GM12878 (cell line): Measurements from ENCODE around the gene CAPSL. TPM values are rescaled to one million over a fixed set of nuclear protein-coding genes. Genes with fewer than 3 reads are reported as not detected.
A peak's percentile ranks its signal among the peaks of the same experiment; 100 is the strongest.

Source experiments
- ATAC-seq: fragments of 200-7000 bp; cut with Tn5 transposase; 3 replicates; pipeline ENCODE4 v1.9.1; 2020; ENCODE audit warnings: mild to moderate bottlenecking, moderate library complexity
- BruUV-seq: library from RNA; stranded (reverse); fragments of 400-500 nt; replicated peaks from 2 replicates; lab custom pipeline; 2021; lab: Mats Ljungman, UMichigan
- CTCF ChIA-PET: fragments of 300-600 bp; sonication (Branson Sonifier 250); formaldehyde crosslinking; extraction: SDS; loops from one replicate; lab custom pipeline; 2021; ENCODE audit warnings: inconsistent platforms; lab: Yijun Ruan, JAX
- POLR2A ChIA-PET: fragments of 350-600 bp; formaldehyde crosslinking; extraction: SDS; loops from one replicate; lab custom pipeline; 2021; ENCODE audit warnings: inconsistent platforms; lab: Charles Lee
- RAD21 ChIA-PET: fragments of 300-600 bp; sonication (Branson Sonifier 250); formaldehyde crosslinking; loops from one replicate; lab custom pipeline; 2023; ENCODE audit warnings: antibody characterized with exemption; ENCODE audit not compliant: unreplicated experiment; lab: Charles Lee
- SMC1A ChIA-PET: fragments of 300-600 bp; sonication (Branson Sonifier 250); formaldehyde crosslinking; loops from one replicate; lab custom pipeline; 2023; ENCODE audit not compliant: unreplicated experiment, uncharacterized antibody; lab: Charles Lee
- DNase-seq: peaks from one replicate; pipeline ENCODE4 v3.0.0-alpha.2; 2011; ENCODE audit warnings: low read depth, low spot score
- FAIRE-seq: peaks from 3 replicates; lab custom pipeline; 2011; peaks lifted over from hg19 to GRCh38; lab: Jason Lieb, UNC
- H2AFZ ChIP-seq: 2 replicates; pipeline ENCODE4 v1.6.0; 2011; ENCODE audit warnings: low read depth, low read length, control low read depth; ENCODE audit not compliant: control insufficient read depth
- H3K27ac ChIP-seq: 2 replicates; pipeline ENCODE4 v1.5.1; 2011; ENCODE audit warnings: control low read depth; ENCODE audit not compliant: control insufficient read depth, insufficient read depth
- H3K27me3 ChIP-seq, 2 experiments: replicated peaks in 1 of 2; 2 replicates each; pipeline versions ENCODE4 v1.6.0 to v1.6.1; 2011; ENCODE audit warnings: low read length in 1 of 2; ENCODE audit not compliant: control insufficient read depth in 2 of 2, insufficient read depth in 2 of 2
- H3K36me3 ChIP-seq, 2 experiments: 2 replicates each; pipeline ENCODE4 v1.5.1; 2011; ENCODE audit warnings: low read length in 1 of 2; ENCODE audit not compliant: control insufficient read depth in 2 of 2, insufficient read depth in 2 of 2
- H3K4me1 ChIP-seq: 2 replicates; pipeline ENCODE4 v1.6.1; 2011; ENCODE audit warnings: mild to moderate bottlenecking, low read length, moderate library complexity, mixed read lengths; ENCODE audit not compliant: control insufficient read depth, insufficient read depth
- H3K4me2 ChIP-seq: 2 replicates; pipeline ENCODE4 v1.6.0; 2011; ENCODE audit warnings: control low read depth; ENCODE audit not compliant: control insufficient read depth, insufficient read depth
- H3K4me3 ChIP-seq: fragments of 200-600 bp; sonication (generic); 2 replicates; pipeline ENCODE4 v1.5.1; 2016
- H3K79me2 ChIP-seq: 2 replicates; pipeline ENCODE4 v1.6.0; 2011; ENCODE audit warnings: low read length; ENCODE audit not compliant: control insufficient read depth, insufficient read depth
- H3K9ac ChIP-seq: 2 replicates; pipeline ENCODE4 v1.8.0; 2011; ENCODE audit warnings: low read length, control low read depth, mixed read lengths; ENCODE audit not compliant: control insufficient read depth, insufficient read depth
- H3K9me3 ChIP-seq: replicated peaks from 3 replicates; pipeline ENCODE4 v1.5.1; 2011; ENCODE audit warnings: mild to moderate bottlenecking, low read length; ENCODE audit not compliant: control insufficient read depth, insufficient read depth
- H4K20me1 ChIP-seq: 2 replicates; pipeline ENCODE4 v1.6.0; 2011; ENCODE audit not compliant: control insufficient read depth, insufficient read depth
- ATF7 ChIP-seq: fragments of 450-650 bp; IDR thresholded peaks from 2 replicates; pipeline ENCODE4 v1.6.1; 2016; ENCODE audit warnings: low read depth, mild to moderate bottlenecking
- BCL11A ChIP-seq: IDR thresholded peaks from 2 replicates; pipeline ENCODE4 v1.6.1; 2011; ENCODE audit warnings: low read depth, low read length
- CHD4 ChIP-seq: fragments of 200-600 bp; sonication (generic); IDR thresholded peaks from 2 replicates; pipeline ENCODE4 v1.6.1; 2016; ENCODE audit warnings: mild to moderate bottlenecking
- CREB1 ChIP-seq: IDR thresholded peaks from 2 replicates; pipeline ENCODE4 v1.6.1; 2012; ENCODE audit warnings: low read depth, mild to moderate bottlenecking, inconsistent platforms
- ESRRA ChIP-seq: IDR thresholded peaks from 2 replicates; pipeline ENCODE4 v1.6.1; 2012; ENCODE audit warnings: mild to moderate bottlenecking, low read length, improper control_type of control experiment
- FOXK2 ChIP-seq: fragments of 450-650 bp; IDR thresholded peaks from 2 replicates; pipeline ENCODE4 v1.6.1; 2017; ENCODE audit warnings: mild to moderate bottlenecking, moderate library complexity
- HCFC1 ChIP-seq: fragments of 150-350 bp; IDR thresholded peaks from 2 replicates; pipeline ENCODE4 v1.6.1; 2014; ENCODE audit warnings: low read length
- KAT2A ChIP-seq: conservative IDR thresholded peaks from 2 replicates; pipeline ENCODE4 v1.6.1; 2011; ENCODE audit warnings: low read depth, low read length; ENCODE audit not compliant: control insufficient read depth
- NFYA ChIP-seq: IDR thresholded peaks from 2 replicates; pipeline ENCODE4 v1.6.1; 2011; ENCODE audit warnings: low read depth, mild to moderate bottlenecking, low read length, improper control_type of control experiment, borderline replicate concordance
- NR2C2 ChIP-seq: IDR thresholded peaks from 2 replicates; pipeline ENCODE4 v1.6.1; 2011; ENCODE audit warnings: borderline replicate concordance, low read depth; ENCODE audit not compliant: control insufficient read depth, insufficient read length
- PAX8 ChIP-seq: fragments of 450-650 bp; IDR thresholded peaks from 2 replicates; pipeline ENCODE4 v1.6.1; 2017; ENCODE audit warnings: mild to moderate bottlenecking, moderate library complexity
- POLR2AphosphoS5 ChIP-seq: IDR thresholded peaks from 2 replicates; pipeline ENCODE4 v1.6.1; 2011; ENCODE audit warnings: mild to moderate bottlenecking, low read length, inconsistent platforms
- POU2F2 ChIP-seq: IDR thresholded peaks from 3 replicates; pipeline ENCODE4 v1.6.1; 2011; ENCODE audit warnings: low read depth, mild to moderate bottlenecking, low read length, borderline replicate concordance
- SPI1 ChIP-seq: IDR thresholded peaks from 2 replicates; pipeline ENCODE4 v1.6.1; 2011; ENCODE audit warnings: low read depth, mild to moderate bottlenecking, low read length, moderate library complexity, borderline replicate concordance; ENCODE audit not compliant: insufficient read depth
- TARDBP ChIP-seq: IDR thresholded peaks from 2 replicates; pipeline ENCODE4 v1.6.1; 2016; ENCODE audit warnings: borderline replicate concordance
- WRNIP1 ChIP-seq: IDR thresholded peaks from 2 replicates; pipeline ENCODE4 v1.6.1; 2011; ENCODE audit warnings: low read depth, low read length, improper control_type of control experiment, borderline replicate concordance
- WGBS: methylation state at CpG from one replicate; pipeline ENCODE4 v1.1.6; 2016; ENCODE audit warnings: low lambda C conversion rate; ENCODE audit not compliant: insufficient replicate concordance, insufficient coverage; ENCODE audit errors: missing lambda C conversion rate; 5-methylcytosine and 5-hydroxymethylcytosine counted together
- in situ Hi-C: fragments of 300-500 bp; cut with MboI; formaldehyde crosslinking; loops from 9 replicates; pipeline ENCODE4 v1.14.3; 2018; ENCODE audit warnings: mixed read lengths
- intact Hi-C: fragments of 100-400 bp; cut with micrococcal nuclease; formaldehyde crosslinking; loops from one replicate; pipeline ENCODE4 v1.14.2; 2022; ENCODE audit not compliant: unreplicated experiment
- polyA plus RNA-seq, 11 experiments: library from polyadenylated mRNA; depleted of rRNA in 4 of 11; unstranded in 6 of 11; stranded (reverse) in 5 of 11; fragments of >200 nt; fragmentation: Nextera tagmentation in 4 of 11; fragmentation: Illumina TruSeq in 1 of 11; extraction: Ambion mirVana in 4 of 11; extraction: Trizol in 1 of 11; gene quantifications; 1 replicate in 1 of 11; 2 replicates in 10 of 11; pipeline versions ENCODE4 v1.2.1 to v1.2.3, GENCODE V29; 2011 to 2016; ENCODE audit warnings: inconsistent platforms in 2 of 11, missing spikeins in 2 of 11, low read depth in 1 of 11
- total RNA-seq, 4 experiments: library from RNA; depleted of rRNA in 3 of 4; stranded (reverse); fragments of >200 nt in 3 of 4; fragmentation: Illumina TruSeq in 1 of 4; extraction: Trizol in 1 of 4; gene quantifications; 2 replicates each; pipeline versions ENCODE4 v1.2.1 to v1.2.3, GENCODE V29; 2013 to 2021
- TF ChIP-seq, protein P1 (sequence below): IDR thresholded peaks from 2 replicates; pipeline ENCODE4 v1.6.1; 2011; ENCODE audit warnings: borderline replicate concordance, low read depth, mild to moderate bottlenecking, moderate library complexity, low read length; ENCODE audit not compliant: insufficient read depth, poor library complexity, severe bottlenecking
- TF ChIP-seq, protein P2 (sequence below): fragments of 450-650 bp; IDR thresholded peaks from 2 replicates; pipeline ENCODE4 v1.6.1; 2017; ENCODE audit warnings: mild to moderate bottlenecking, low read depth, inconsistent platforms; ENCODE audit not compliant: poor library complexity, severe bottlenecking
- TF ChIP-seq, protein P3 (sequence below): fragments of 450-650 bp; IDR thresholded peaks from 2 replicates; pipeline ENCODE4 v1.6.1; 2016; ENCODE audit warnings: mild to moderate bottlenecking

CAPSL gene
- total and polyA plus RNA-seq, 10 of the 15 experiments (the other 5 are each of a cell fraction or from before 2014, with no cell fraction given), result 0.19 to 0.57 (median 0.20) TPM; not detected in 7

DNA sequence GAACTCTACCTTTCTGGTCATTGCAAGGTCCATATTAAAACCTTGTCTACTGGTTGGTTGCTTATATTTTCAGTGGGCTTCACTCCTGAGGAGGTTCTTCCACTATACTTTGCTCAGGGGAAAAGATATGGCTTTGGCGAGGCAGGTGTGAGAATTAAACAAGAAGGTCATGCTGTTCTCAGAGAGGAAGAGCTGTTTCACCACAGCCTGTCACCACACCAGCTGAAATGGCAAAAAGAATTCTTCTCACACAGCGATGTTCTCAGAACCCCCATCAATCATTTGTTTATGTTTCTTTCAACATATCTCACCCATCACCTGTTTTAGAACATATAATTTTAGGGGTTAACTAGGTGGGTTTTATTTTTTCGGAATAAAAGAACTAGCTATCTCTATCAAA, 38.6 kb downstream of the CAPSL start (continued):
- TF ChIP-seq, protein P1, sequence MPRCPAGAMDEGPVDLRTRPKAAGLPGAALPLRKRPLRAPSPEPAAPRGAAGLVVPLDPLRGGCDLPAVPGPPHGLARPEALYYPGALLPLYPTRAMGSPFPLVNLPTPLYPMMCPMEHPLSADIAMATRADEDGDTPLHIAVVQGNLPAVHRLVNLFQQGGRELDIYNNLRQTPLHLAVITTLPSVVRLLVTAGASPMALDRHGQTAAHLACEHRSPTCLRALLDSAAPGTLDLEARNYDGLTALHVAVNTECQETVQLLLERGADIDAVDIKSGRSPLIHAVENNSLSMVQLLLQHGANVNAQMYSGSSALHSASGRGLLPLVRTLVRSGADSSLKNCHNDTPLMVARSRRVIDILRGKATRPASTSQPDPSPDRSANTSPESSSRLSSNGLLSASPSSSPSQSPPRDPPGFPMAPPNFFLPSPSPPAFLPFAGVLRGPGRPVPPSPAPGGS, result peak; percentile 53
- TF ChIP-seq POU2F2 (no peak), SPI1 (peak; percentile 33; the same call in 1 of the 2 replicates), NFYA (no peak)

DNA sequence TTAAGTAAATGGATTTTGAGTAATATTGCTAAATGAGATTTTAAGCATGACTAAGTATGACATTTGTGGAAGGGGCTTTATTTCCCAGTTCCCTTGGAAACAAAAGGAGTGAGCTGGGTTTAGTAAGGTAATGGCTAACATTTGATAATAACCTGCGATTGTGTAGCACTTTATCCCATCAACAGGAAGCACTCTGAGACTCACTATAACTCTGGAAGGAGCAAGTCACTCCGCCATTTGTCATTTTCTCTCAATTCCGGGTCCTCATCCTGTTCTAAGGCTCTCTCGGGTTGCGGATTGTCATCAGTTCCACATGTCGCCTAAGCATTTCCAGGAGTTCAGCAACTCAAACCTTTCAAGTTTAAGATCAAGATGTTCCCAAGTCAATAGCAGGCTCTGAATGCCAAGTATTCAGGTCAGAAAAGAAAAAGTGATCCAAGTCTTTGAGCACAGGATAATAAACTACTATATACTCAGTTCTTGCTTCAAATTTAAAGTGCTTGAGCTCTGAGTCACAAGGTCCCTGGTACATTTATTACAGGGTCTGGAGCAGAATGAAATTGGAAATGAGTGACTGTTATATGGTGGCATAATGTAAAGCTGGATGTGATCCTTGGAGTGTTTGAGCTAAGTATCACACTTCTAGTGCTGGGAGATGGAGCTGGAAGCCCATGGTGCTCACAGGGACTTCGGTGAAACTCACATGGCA, 39.3 kb downstream of the CAPSL start:
- H4K20me1 ChIP-seq, result no peaks in the 10 kb centered on the region
- no peaks in the 10 kb centered on the region for H3K9me3 ChIP-seq
- POLR2A ChIA-PET, result interaction anchor here (1.0 to 5.6 kb wide), 6 partner anchors 9 to 44 kb away, joined by 3 to 23 read pairs (median 5); partner anchors contain the start of gene IL7R
- H3K27me3 ChIP-seq, result no peaks in the 10 kb centered on the region
- SMC1A ChIA-PET, result interaction anchor here (1.0 to 13.7 kb wide), 8 partner anchors 9 to 669 kb away, joined by 3 to 238 read pairs (median 11); partner anchors contain the start of gene IL7R
- CTCF ChIA-PET, result interaction anchor here (0.9 to 2.7 kb wide), 9 partner anchors 9 to 462 kb away, joined by 3 to 13 read pairs (median 8); no protein-coding TSS in a partner anchor
- H3K4me3 ChIP-seq, result no peak overlapping the region
- peaks cover 42% of the 10 kb centered on the region for H3K4me1 ChIP-seq
- RAD21 ChIA-PET, result interaction anchor here (0.9 to 3.0 kb wide), 12 partner anchors 9 to 105 kb away, joined by 3 to 13 read pairs (median 5); no protein-coding TSS in a partner anchor
- in situ Hi-C loops, result no loop called here
- no peak for FAIRE-seq
- peak overlapping the region; percentile 66 for H3K27ac ChIP-seq
- no peak overlapping the region for H3K9ac ChIP-seq
- intact Hi-C loops, result no loop called here
- H2AFZ ChIP-seq, result peak overlapping the region; percentile 25
- no peaks in the 10 kb centered on the region for H3K79me2 ChIP-seq
- 73% methylated on average over 7 of the region's 7 CpGs for WGBS
- no peaks in the 10 kb centered on the region for H3K36me3 ChIP-seq
- ATAC-seq, result no peak
- no peak for DNase-seq
- H3K4me2 ChIP-seq, result no peak overlapping the region
- no TSS peak for BruUV-seq
- TF ChIP-seq, protein P2, sequence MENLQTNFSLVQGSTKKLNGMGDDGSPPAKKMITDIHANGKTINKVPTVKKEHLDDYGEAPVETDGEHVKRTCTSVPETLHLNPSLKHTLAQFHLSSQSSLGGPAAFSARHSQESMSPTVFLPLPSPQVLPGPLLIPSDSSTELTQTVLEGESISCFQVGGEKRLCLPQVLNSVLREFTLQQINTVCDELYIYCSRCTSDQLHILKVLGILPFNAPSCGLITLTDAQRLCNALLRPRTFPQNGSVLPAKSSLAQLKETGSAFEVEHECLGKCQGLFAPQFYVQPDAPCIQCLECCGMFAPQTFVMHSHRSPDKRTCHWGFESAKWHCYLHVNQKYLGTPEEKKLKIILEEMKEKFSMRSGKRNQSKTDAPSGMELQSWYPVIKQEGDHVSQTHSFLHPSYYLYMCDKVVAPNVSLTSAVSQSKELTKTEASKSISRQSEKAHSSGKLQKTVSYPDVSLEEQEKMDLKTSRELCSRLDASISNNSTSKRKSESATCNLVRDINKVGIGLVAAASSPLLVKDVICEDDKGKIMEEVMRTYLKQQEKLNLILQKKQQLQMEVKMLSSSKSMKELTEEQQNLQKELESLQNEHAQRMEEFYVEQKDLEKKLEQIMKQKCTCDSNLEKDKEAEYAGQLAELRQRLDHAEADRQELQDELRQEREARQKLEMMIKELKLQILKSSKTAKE, result no peak
- TF ChIP-seq POLR2AphosphoS5 (no peak), CHD4 (no peak), HCFC1 (no peak), ESRRA (no peak), NR2C2 (no peak), PAX8 (no peak), ATF7 (no peak), KAT2A (no peak), WRNIP1 (no peak), FOXK2 (no peak), CREB1 (no peak), TARDBP (no peak), BCL11A (no peak)
- TF ChIP-seq, protein P3, sequence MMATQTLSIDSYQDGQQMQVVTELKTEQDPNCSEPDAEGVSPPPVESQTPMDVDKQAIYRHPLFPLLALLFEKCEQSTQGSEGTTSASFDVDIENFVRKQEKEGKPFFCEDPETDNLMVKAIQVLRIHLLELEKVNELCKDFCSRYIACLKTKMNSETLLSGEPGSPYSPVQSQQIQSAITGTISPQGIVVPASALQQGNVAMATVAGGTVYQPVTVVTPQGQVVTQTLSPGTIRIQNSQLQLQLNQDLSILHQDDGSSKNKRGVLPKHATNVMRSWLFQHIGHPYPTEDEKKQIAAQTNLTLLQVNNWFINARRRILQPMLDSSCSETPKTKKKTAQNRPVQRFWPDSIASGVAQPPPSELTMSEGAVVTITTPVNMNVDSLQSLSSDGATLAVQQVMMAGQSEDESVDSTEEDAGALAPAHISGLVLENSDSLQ, result no peak
